ENCODE measurements around the gene CRIM1.

- TF ChIP-seq CTCF (IDR thresholded peaks at IDR 0.05) (no peak), POLR2A (IDR thresholded peaks at IDR 0.05) (no peak)
These were observed 217.1 kb downstream of the CRIM1 start for GRCh38 chr2:36572719-36573059.

All from vagina (tissue), 2 donors.